Endothelial cell of umbilical vein (primary cell): Measurements from ENCODE around the gene CENPU. TPM values are rescaled to one million over a fixed set of nuclear protein-coding genes. Genes with fewer than 3 reads are reported as not detected.
"Not testable (repeated sequence)": the region's sequence is repeated elsewhere in the genome, so short reads cannot be mapped to it uniquely, and the experiment has no call there.

Experiments
- BruUV-seq: library from RNA; stranded (reverse); fragments of 400-500 nt; replicated peaks from 2 replicates; lab custom pipeline; 2021; lab: Mats Ljungman, UMichigan
- CTCF ChIA-PET: fragments of 300-600, 350-600 bp; sonication (Branson Sonifier 250); formaldehyde crosslinking; loops from one replicate; lab custom pipeline; 2021; ENCODE audit warnings: antibody characterized with exemption, inconsistent platforms; lab: Charles Lee
- POLR2A ChIA-PET: fragments of 300-600, 350-600 bp; sonication (Branson Sonifier 250); formaldehyde crosslinking; loops from one replicate; lab custom pipeline; 2021; ENCODE audit warnings: antibody characterized with exemption, inconsistent platforms; lab: Charles Lee
- DNase-seq: peaks from one replicate; pipeline ENCODE4 v3.0.0-alpha.2; 2011; ENCODE audit warnings: low read depth, low spot score
- FAIRE-seq: peaks from 2 replicates; lab custom pipeline; 2011; peaks lifted over from hg19 to GRCh38; lab: Jason Lieb, UNC
- H2AFZ ChIP-seq: 2 replicates; pipeline ENCODE4 v1.6.0; 2012; ENCODE audit warnings: low read depth, low read length, control low read depth, inconsistent platforms
- H3K27ac ChIP-seq: 2 replicates; pipeline ENCODE4 v1.5.1; 2011; ENCODE audit warnings: low read depth, mild to moderate bottlenecking, control low read depth, low read length, moderate library complexity; ENCODE audit not compliant: insufficient read depth
- H3K27me3 ChIP-seq, 2 experiments: 2 replicates each; pipeline versions ENCODE4 v1.6.0 to v1.6.1; 2011; ENCODE audit warnings: low read length in 2 of 2, mixed read lengths in 1 of 2; ENCODE audit not compliant: control insufficient read depth in 2 of 2, insufficient read depth in 2 of 2
- H3K36me3 ChIP-seq, 2 experiments: 2 replicates in 1 of 2; 3 replicates in 1 of 2; pipeline ENCODE4 v1.5.1; 2011; ENCODE audit warnings: low read length in 2 of 2, mild to moderate bottlenecking in 1 of 2, moderate library complexity in 1 of 2; ENCODE audit not compliant: control insufficient read depth in 2 of 2, insufficient read depth in 2 of 2; ENCODE audit errors: extremely low read depth in 1 of 2
- H3K4me1 ChIP-seq: 3 replicates; pipeline ENCODE4 v1.5.1; 2011; ENCODE audit warnings: mild to moderate bottlenecking, low read length; ENCODE audit not compliant: control insufficient read depth, insufficient read depth; ENCODE audit errors: extremely low read depth
- H3K4me2 ChIP-seq: 2 replicates; pipeline ENCODE4 v1.6.1; 2011; ENCODE audit warnings: low read length, control low read depth, mixed read lengths; ENCODE audit not compliant: insufficient read depth
- H3K4me3 ChIP-seq, 3 experiments: fragments of 200-600 bp in 1 of 3; sonication (generic), shearing (Covaris generic) in 1 of 3; replicated peaks in 1 of 3; 2 replicates each; pipeline ENCODE4 v1.5.1; 2011 to 2016; ENCODE audit warnings: control low read depth in 3 of 3, low read length in 3 of 3, mild to moderate bottlenecking in 2 of 3, inconsistent platforms in 1 of 3, low read depth in 1 of 3, moderate library complexity in 1 of 3; ENCODE audit not compliant: insufficient read depth in 1 of 3
- H3K79me2 ChIP-seq: 2 replicates; pipeline ENCODE4 v1.6.0; 2012; ENCODE audit warnings: low read length, inconsistent platforms; ENCODE audit not compliant: control insufficient read depth, insufficient read depth
- H3K9ac ChIP-seq: replicated peaks from 2 replicates; pipeline ENCODE3; 2011; ENCODE audit warnings: low read length, control low read depth; ENCODE audit not compliant: insufficient read depth; ENCODE audit errors: extremely low read depth
- H3K9me1 ChIP-seq: replicated peaks from 3 replicates; pipeline ENCODE4 v1.6.0; 2011; ENCODE audit warnings: mild to moderate bottlenecking, low read length; ENCODE audit not compliant: control insufficient read depth, insufficient read depth; ENCODE audit errors: extremely low read depth
- H3K9me3 ChIP-seq: replicated peaks from 2 replicates; pipeline ENCODE4 v1.5.1; 2012; ENCODE audit warnings: low read length, inconsistent platforms; ENCODE audit not compliant: control insufficient read depth, insufficient read depth
- H4K20me1 ChIP-seq: replicated peaks from 2 replicates; pipeline ENCODE3; 2011; ENCODE audit warnings: mild to moderate bottlenecking, low read length; ENCODE audit not compliant: control insufficient read depth, insufficient read depth; ENCODE audit errors: extremely low read depth
- CTCF ChIP-seq, 2 donors: IDR thresholded peaks; 1 replicate in 1 of 2; 2 replicates in 1 of 2; pipeline ENCODE4 v1.5.1; 2011; ENCODE audit warnings: low read length in 2 of 2, mild to moderate bottlenecking in 2 of 2, moderate library complexity in 2 of 2, control low read depth in 1 of 2, inconsistent platforms in 1 of 2, low read depth in 1 of 2; ENCODE audit not compliant: insufficient read depth in 1 of 2; ENCODE audit errors: extremely low read depth in 1 of 2
- EZH2 ChIP-seq: IDR thresholded peaks from 2 replicates; pipeline ENCODE4 v1.6.1; 2012; ENCODE audit warnings: borderline replicate concordance, low read depth, mild to moderate bottlenecking, moderate library complexity, low read length, inconsistent platforms; ENCODE audit not compliant: severe bottlenecking
- FOS ChIP-seq: IDR thresholded peaks from 2 replicates; pipeline ENCODE4 v1.6.1; 2011; ENCODE audit warnings: mild to moderate bottlenecking, low read length, moderate library complexity, borderline replicate concordance; ENCODE audit not compliant: insufficient read depth
- GATA2 ChIP-seq: IDR thresholded peaks from 2 replicates; pipeline ENCODE4 v1.7.0; 2011; ENCODE audit warnings: low read depth, mild to moderate bottlenecking, moderate library complexity, mixed read lengths, low read length; ENCODE audit not compliant: insufficient read length, insufficient read depth
- JUN ChIP-seq: IDR thresholded peaks from 2 replicates; pipeline ENCODE4 v1.6.1; 2011; ENCODE audit warnings: borderline replicate concordance, low read depth; ENCODE audit not compliant: insufficient read length, insufficient read depth
- MAX ChIP-seq: IDR thresholded peaks from 2 replicates; pipeline ENCODE4 v1.6.1; 2011; ENCODE audit not compliant: insufficient read depth, insufficient read length
- MYC ChIP-seq: IDR thresholded peaks from one replicate; pipeline ENCODE4 v1.6.1; 2011; ENCODE audit warnings: mild to moderate bottlenecking, low read depth, low read length
- POLR2A ChIP-seq: IDR thresholded peaks from 2 replicates; pipeline ENCODE4 v1.6.1; 2012; ENCODE audit warnings: low read depth, mild to moderate bottlenecking, control low read depth, low read length
- POLR2AphosphoS5 ChIP-seq: IDR thresholded peaks from 2 replicates; pipeline ENCODE4 v1.6.1; 2012; ENCODE audit warnings: low read depth, mild to moderate bottlenecking, control low read depth, low read length, moderate library complexity; ENCODE audit not compliant: insufficient read depth
- dilution Hi-C: fragments of 300-500 bp; cut with MboI; formaldehyde crosslinking; loops from one replicate; pipeline ENCODE4 v1.15.0; 2019; ENCODE audit warnings: low sequenced_read_pairs; ENCODE audit not compliant: extremely low pct_ligation_motif_present
- intact Hi-C: fragments of 100-400 bp; cut with micrococcal nuclease; formaldehyde crosslinking; loops from one replicate; pipeline ENCODE4 v1.10.0; 2022
- polyA plus RNA-seq, 4 experiments: library from polyadenylated mRNA; depleted of rRNA in 3 of 4; stranded (reverse) in 3 of 4; unstranded in 1 of 4; fragments of >200 nt; gene quantifications; 2 replicates each; pipeline versions ENCODE4 v1.2.1 to v1.2.3, GENCODE V29; 2011 to 2012; ENCODE audit warnings: missing spikeins in 1 of 4
- total RNA-seq: library from RNA; stranded (reverse); gene quantifications from 2 replicates; pipeline ENCODE4 v1.2.3, GENCODE V29; 2021

CENPU gene
- total and polyA plus RNA-seq, 2 donors (not counting 3 experiments of a cell fraction or from before 2014, with no cell fraction given), result 7.0 to 37.9 TPM

- Histone ChIP-seq H3K9me3 (no peaks in the 10 kb centered on the region), H2AFZ (no peak overlapping the region), H3K4me2 (no peak overlapping the region), H3K79me2 (no peaks in the 10 kb centered on the region), H3K4me1 (peaks cover 4% of the 10 kb centered on the region), H3K9me1 (no peaks in the 10 kb centered on the region), H3K9ac (no peak overlapping the region), H4K20me1 (no peaks in the 10 kb centered on the region), H3K36me3 (no peaks in the 10 kb centered on the region), H3K27ac (no peak overlapping the region), H3K27me3 (no peaks in the 10 kb centered on the region), H3K4me3 (no peak overlapping the region)
- FAIRE-seq, result no peak
- ChIA-PET POLR2A (no interaction called here), CTCF (interaction anchor here (1.0 to 1.4 kb wide), 3 partner anchors 76 to 478 kb away, joined by 3 read pairs; no protein-coding TSS in a partner anchor)
- intact Hi-C loops, result loop anchor here (2.0 to 10.0 kb wide), 3 partner anchors 161 to 261 kb away; no protein-coding TSS in a partner anchor
- DNase-seq, result no peak
- no TSS peak for BruUV-seq
- no peak for TF ChIP-seq GATA2
- TF ChIP-seq MYC, result no peak
- no peak for TF ChIP-seq FOS
- TF ChIP-seq CTCF (IDR thresholded peaks at IDR 0.05; ENCODE audit: extremely low read depth in 1 of 2, insufficient read depth in 1 of 2, low read depth in 1 of 2, low read length in 2 of 2), result no peak
- TF ChIP-seq JUN, result no peak
- TF ChIP-seq POLR2A, result no peak
- no peak for TF ChIP-seq EZH2
- no peak for TF ChIP-seq MAX
- no peak for TF ChIP-seq POLR2AphosphoS5
- dilution Hi-C loops, result no loop called here
Observed at GRCh38 chr4:184743650-184744049, 9.8 kb upstream of the CENPU start.

- H3K4me1 ChIP-seq, BruUV-seq, H3K79me2 ChIP-seq, H2AFZ ChIP-seq, POLR2A ChIA-PET, H4K20me1 ChIP-seq, FAIRE-seq, H3K9me3 ChIP-seq, H3K4me3 ChIP-seq, DNase-seq, H3K9ac ChIP-seq, dilution Hi-C loops, H3K27me3 ChIP-seq, H3K36me3 ChIP-seq, H3K4me2 ChIP-seq, H3K27ac ChIP-seq, H3K9me1 ChIP-seq: not testable (repeated sequence)
- intact Hi-C loops, result loop anchor here (10.0 kb wide), 1 partner anchor 163 kb away; no protein-coding TSS in a partner anchor
- CTCF ChIA-PET, result interaction anchor here (0.6 to 1.8 kb wide), 4 partner anchors 93 to 478 kb away, joined by 3 to 6 read pairs (median 4); no protein-coding TSS in a partner anchor
Observed at GRCh38 chr4:184741651-184742050, 7.8 kb upstream of the CENPU start.
